Eye (tissue), 1 donor: ENCODE measurements around the gene LRRFIP2.
"Not testable (repeated sequence)": the region's sequence is repeated elsewhere in the genome, so short reads cannot be mapped to it uniquely, and the experiment has no call there.

Experiments used
- DNase-seq: peaks from one replicate; pipeline ENCODE4 v3.0.0-alpha.2; 2015

Gene LRRFIP2

GRCh38 chr3:37054370-37054769 is 120.0 kb downstream of the LRRFIP2 start:
- no peak for DNase-seq

- no peak for DNase-seq
Measured at GRCh38 chr3:37053753-37054152, 120.6 kb downstream of the LRRFIP2 start.

DNA sequence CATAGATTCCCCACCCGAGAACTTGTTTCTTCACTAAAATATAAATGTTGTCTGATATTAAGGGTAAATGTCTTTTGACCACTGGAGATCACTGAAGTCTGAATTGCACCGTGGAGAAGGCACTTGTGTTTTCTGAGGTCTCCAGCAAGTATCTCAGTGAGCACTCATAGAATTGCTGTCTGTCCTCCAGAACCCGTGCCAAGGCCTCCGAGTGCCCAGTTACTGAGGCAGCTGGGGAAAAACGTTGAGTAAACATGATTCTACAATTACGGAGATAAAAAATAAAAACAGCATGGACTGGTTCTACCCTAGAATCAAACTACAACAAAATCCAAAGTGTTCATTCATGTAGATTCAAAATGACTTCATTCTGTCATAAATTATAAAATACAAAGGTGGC is 121.0 kb downstream of the LRRFIP2 start:
- no peak for DNase-seq

GRCh38 chr3:37052860-37053259 is 121.5 kb downstream of the LRRFIP2 start:
- DNase-seq: no peak

DNA sequence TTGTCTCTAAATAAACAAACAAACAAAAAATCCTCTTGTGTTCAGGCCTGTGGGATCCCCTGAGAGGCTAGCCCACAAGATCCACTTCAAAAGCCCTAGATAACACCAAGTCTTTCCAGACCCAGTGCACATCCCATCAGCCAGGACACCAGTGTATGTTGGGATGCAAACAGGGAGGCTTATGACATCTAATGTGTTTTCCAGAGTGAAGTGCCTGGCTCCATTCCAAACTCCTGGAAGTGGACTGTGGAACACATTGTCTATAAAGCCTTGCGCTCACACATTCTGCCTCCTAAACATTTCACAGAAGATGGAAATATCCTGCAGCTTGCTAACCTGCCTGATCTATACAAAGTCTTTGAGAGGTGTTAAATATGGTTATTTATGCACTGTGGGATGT is 124.1 kb downstream of the LRRFIP2 start:
- no peak for DNase-seq

GRCh38 chr3:37042712-37043111 is 131.7 kb downstream of the LRRFIP2 start:
- not testable (repeated sequence) for DNase-seq

GRCh38 chr3:37041546-37042195 is 132.7 kb downstream of the LRRFIP2 start:
- no peak for DNase-seq

- no peak for DNase-seq
Measured at GRCh38 chr3:37040231-37040630, 134.2 kb downstream of the LRRFIP2 start.

GRCh38 chr3:37039161-37039846 is 135.1 kb downstream of the LRRFIP2 start:
- no peak for DNase-seq

- no peak for DNase-seq
Measured at GRCh38 chr3:37037352-37037751, 137.0 kb downstream of the LRRFIP2 start.

DNA sequence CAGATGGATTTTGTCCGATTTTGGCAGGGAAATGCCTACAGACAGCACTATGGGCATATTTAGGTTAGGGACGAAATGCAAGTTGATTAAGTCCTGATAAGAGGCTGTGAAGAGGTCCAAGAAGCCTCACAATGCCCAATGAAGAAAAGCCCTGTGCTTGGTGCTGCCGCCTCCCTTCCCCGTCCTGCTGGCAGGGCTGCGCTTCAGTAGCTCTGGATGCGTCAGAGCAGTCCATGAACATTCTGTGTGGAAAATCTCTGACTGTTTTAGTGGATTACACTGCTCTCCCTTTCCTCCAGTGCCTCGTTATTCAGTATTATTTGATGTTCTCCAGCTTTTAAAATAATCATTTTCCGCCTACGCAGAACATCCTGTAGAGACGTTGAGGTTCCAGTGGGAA is 141.4 kb downstream of the LRRFIP2 start:
- no peak for DNase-seq

- no peak for DNase-seq
Measured at GRCh38 chr3:37031096-37031682, 143.2 kb downstream of the LRRFIP2 start.

DNA sequence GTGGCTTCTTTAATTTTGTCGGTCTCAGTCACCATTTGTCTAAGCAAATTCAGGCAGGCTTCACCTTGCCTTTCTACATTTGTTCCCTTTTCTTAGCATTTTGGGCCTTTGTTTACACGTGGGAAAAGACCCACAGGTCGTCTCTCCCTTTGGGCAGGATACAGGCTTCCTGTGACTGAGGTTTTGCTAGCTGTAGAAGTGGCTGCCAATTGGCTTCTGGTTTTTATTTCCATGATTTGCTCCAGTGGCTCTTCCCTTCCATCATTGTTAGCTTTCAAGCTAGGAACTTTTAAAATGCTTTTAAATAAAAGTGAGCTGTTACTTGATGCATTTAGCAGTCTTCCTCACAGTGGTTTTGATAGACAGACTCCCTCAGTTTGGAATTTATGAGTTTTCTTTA is 143.8 kb downstream of the LRRFIP2 start:
- DNase-seq: no peak

DNA sequence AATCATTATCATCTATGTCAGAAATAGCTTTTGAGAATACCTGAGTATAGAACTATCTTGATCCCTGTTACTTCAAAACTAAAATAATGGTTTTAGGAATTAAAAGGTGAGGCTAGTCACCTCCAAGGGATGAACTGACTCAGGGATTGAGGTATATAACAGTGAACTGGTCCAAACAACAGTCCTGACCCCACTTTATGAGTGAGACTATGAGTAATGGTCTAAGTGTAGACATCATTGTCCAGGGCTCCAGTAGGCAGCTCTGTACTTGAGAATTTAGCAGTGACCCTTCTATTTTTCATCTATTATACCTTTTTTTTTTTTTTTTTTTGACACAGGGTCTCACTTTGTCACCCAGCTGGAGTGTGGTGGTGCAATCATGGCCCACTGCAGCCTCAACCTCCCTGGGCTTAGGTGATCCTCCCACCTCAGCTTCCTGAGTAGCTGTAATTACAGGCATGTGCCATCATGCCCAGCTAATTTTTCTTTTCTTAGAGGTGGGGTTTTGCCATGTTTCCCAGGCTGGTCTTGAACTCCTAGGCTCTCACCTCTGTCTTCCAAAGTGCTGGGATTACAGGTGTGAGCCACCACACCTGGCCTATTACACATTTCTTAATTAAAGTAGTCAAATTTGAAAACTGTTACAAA is 144.7 kb downstream of the LRRFIP2 start:
- DNase-seq: no peak

DNA sequence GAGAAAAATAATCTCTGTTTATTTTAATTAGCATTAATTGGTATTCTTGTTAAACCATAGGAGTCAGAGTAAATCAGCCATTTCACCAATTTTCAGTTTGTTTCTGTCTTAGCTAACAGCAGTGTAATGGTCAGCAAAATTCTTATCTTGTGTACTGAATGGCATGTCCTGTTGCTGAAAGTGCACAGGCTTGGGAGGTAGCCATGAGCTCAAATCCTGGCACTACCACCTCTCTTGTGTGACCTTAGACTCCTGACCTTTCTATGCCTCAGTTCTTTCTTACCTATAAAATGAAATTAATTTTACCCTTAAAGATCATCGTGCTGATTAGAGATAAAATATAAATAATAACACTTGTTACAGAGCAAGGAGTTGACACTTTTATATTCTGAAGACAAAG is 145.3 kb downstream of the LRRFIP2 start:
- no peak for DNase-seq

DNA sequence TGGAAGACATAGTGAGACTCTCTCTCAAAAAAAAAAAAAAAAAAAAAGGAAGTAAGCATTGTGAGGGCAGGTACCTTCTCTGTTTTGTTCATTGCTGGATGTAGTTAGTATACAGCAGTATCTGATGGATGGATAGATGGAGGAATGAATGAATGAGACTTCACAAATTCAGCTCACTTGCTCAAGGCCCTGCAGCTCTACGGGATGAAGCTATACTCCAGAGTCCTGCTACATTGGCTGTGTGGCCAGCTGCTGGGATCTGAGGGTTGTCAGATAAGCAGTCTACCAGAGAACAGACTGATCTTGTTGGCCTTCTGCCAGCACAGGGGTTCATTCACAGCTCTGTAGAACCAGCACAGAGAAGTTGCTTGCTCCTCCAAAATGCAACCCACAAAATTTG is 146.1 kb downstream of the LRRFIP2 start:
- no peak for DNase-seq

DNA sequence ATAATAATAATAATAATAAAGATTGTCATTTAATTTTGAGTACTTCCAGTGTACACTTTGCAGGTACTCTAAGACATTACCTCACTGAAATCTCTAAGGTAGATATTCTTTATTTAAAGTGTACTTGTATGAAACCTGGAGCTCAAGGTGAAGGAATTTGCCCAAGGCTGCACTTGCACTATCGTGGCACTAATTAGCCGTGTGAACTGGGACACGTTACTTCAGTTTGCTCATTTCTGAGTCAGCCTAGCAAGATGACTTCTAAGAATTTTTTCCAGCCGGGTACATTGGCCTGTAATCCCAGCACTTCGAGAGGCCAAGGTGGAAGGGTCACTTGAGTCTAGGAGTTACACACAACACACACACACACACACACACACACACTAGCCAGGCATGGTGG is 147.5 kb downstream of the LRRFIP2 start:
- DNase-seq: no peak

GRCh38 chr3:37025561-37026335 is 148.6 kb downstream of the LRRFIP2 start:
- no peak for DNase-seq

DNA sequence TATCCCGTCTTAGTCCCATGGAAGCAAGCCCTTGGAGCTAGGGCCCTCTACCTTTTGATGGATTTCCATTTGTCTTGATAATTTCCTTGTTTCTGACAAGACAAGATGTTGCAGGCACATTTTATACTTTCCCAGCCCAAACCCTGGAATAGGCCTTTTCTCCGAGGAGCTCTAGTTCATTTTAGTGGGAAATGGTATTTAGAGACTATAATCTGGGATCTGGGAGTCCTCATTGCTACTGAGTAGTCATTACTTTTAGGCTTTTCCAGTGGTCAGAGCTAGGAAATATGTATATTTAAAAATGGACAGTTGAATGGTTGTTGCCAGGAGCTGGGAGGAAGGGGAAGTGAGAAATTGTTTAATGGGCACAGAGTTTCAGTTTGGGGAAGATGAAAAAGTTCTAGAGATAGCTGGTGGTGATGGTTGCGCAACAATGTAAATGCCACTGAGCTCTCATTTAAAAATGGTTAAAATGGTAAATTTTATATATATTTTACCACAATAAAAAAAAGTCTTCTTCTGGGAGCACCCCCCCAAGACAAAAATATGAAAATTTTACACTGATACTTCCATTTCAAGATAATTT is 149.5 kb downstream of the LRRFIP2 start:
- DNase-seq: no peak

- no peak for DNase-seq
Measured at GRCh38 chr3:37024092-37024491, 150.3 kb downstream of the LRRFIP2 start.

- DNase-seq: no peak
Measured at GRCh38 chr3:37017683-37018082, 156.7 kb downstream of the LRRFIP2 start.

DNA sequence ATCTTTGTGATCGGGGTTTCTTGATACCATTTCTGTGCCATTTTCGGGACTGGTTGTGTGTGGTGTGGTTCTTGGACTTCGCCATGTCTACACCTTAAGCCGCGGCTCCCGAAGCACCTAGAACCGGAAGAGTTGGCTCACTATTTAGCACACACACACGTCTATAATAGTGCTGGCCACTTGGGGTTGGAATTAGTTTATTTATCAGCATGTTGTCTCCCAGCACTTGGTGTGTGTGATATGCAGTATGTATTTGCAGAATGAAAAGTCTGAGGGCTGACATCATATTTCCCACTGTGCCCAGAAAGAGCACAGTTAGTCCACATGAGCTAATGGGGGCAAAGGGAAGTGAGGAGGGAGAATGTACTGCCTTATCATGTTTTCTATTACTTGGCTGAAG is 157.5 kb downstream of the LRRFIP2 start:
- DNase-seq: no peak

- DNase-seq: no peak
Measured at GRCh38 chr3:37015642-37016041, 158.7 kb downstream of the LRRFIP2 start.
